Calu3 (cell line): ENCODE results near the gene EIF4G2. TPM values are rescaled to one million over a fixed set of nuclear protein-coding genes. Genes with fewer than 3 reads are reported as not detected.

ENCODE experiments used
- BruUV-seq: library from RNA; stranded (reverse); fragments of 400-500 nt; replicated peaks from 2 replicates; lab custom pipeline; 2021; lab: Mats Ljungman, UMichigan
- CTCF ChIA-PET: fragments of 300-600 bp; sonication (Branson Sonifier 250); formaldehyde crosslinking; loops from one replicate; lab custom pipeline; 2022; ENCODE audit warnings: antibody characterized with exemption; lab: Charles Lee
- DNase-seq: peaks from one replicate; pipeline ENCODE4 v3.0.0; 2022
- H3K27ac Mint-ChIP-seq: one replicate; pipeline ENCODE4 v1.8.0; 2022; ENCODE audit warnings: mixed read lengths; ENCODE audit not compliant: unreplicated experiment
- H3K27me3 Mint-ChIP-seq: one replicate; pipeline ENCODE4 v1.8.0; 2022; ENCODE audit warnings: mixed read lengths; ENCODE audit not compliant: unreplicated experiment
- H3K36me3 Mint-ChIP-seq: one replicate; pipeline ENCODE4 v1.8.0; 2022; ENCODE audit warnings: mild to moderate bottlenecking, moderate library complexity, mixed read lengths; ENCODE audit not compliant: insufficient read depth, unreplicated experiment
- H3K4me1 Mint-ChIP-seq: one replicate; pipeline ENCODE4 v1.8.0; 2022; ENCODE audit warnings: mild to moderate bottlenecking, low read depth, mixed read lengths; ENCODE audit not compliant: unreplicated experiment
- H3K4me3 Mint-ChIP-seq: one replicate; pipeline ENCODE4 v1.8.0; 2022; ENCODE audit warnings: mild to moderate bottlenecking, low read depth, moderate library complexity, mixed read lengths; ENCODE audit not compliant: unreplicated experiment
- H3K9me3 Mint-ChIP-seq: one replicate; pipeline ENCODE4 v1.8.0; 2022; ENCODE audit warnings: low read depth, mixed read lengths; ENCODE audit not compliant: unreplicated experiment
- intact Hi-C: fragments of 100-400 bp; cut with micrococcal nuclease; formaldehyde crosslinking; loops from one replicate; pipeline ENCODE4 v1.10.0; 2022; ENCODE audit not compliant: unreplicated experiment
- total RNA-seq: library from RNA; stranded (reverse); gene quantifications from 2 replicates; pipeline ENCODE4 v1.2.3, GENCODE V29; 2022
- TF ChIP-seq, protein P1 (sequence below): fragments of 200-600 bp; IDR thresholded peaks from one replicate; pipeline ENCODE4 v1.8.0; 2022; ENCODE audit warnings: antibody characterized with exemption; ENCODE audit not compliant: unreplicated experiment

EIF4G2 gene
- total RNA-seq, 1 experiment from 2014 or later: 772 TPM

- CTCF ChIA-PET: no interaction called here
- no peaks in the 10 kb centered on the region for H3K9me3 Mint-ChIP-seq
- intact Hi-C loops: loop anchor here (5.0 kb wide), 3 partner anchors 237 to 1012 kb away; no protein-coding TSS in a partner anchor
- H3K4me3 Mint-ChIP-seq: no peak overlapping the region
- H3K27me3 Mint-ChIP-seq: no peaks in the 10 kb centered on the region
- no TSS peak for BruUV-seq
- no peak overlapping the region for H3K27ac Mint-ChIP-seq
- H3K4me1 Mint-ChIP-seq: no peaks in the 10 kb centered on the region
- no peak for DNase-seq
- TF ChIP-seq, protein P1, sequence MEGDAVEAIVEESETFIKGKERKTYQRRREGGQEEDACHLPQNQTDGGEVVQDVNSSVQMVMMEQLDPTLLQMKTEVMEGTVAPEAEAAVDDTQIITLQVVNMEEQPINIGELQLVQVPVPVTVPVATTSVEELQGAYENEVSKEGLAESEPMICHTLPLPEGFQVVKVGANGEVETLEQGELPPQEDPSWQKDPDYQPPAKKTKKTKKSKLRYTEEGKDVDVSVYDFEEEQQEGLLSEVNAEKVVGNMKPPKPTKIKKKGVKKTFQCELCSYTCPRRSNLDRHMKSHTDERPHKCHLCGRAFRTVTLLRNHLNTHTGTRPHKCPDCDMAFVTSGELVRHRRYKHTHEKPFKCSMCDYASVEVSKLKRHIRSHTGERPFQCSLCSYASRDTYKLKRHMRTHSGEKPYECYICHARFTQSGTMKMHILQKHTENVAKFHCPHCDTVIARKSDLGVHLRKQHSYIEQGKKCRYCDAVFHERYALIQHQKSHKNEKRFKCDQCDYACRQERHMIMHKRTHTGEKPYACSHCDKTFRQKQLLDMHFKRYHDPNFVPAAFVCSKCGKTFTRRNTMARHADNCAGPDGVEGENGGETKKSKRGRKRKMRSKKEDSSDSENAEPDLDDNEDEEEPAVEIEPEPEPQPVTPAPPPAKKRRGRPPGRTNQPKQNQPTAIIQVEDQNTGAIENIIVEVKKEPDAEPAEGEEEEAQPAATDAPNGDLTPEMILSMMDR: no peak
- H3K36me3 Mint-ChIP-seq: peaks cover 33% of the 10 kb centered on the region
Observed at GRCh38 chr11:10774811-10775210, 33.9 kb downstream of the EIF4G2 start.

DNA sequence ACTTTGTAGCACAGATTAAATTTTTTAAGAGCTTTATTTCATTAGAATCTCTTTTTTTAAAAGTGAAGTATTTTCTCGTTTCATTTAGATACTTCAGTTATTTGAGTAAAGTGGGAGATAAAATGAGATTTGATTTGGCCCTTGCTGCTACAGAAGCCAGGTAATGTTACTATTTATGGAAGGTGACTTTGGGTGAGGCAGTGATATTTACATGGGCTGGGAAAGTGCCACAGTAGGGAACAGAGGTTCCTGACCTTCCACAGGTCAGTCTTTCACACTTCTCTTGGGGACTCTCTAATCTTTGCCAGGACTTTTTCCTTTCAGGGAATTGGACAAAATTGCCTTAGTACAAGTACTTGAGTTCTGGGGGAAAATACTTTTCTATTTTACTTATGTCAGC is 37.3 kb downstream of the EIF4G2 start:
- intact Hi-C loops: loop anchor here (5.0 kb wide), 3 partner anchors 241 to 1016 kb away; no protein-coding TSS in a partner anchor
- BruUV-seq: no TSS peak
- no peaks in the 10 kb centered on the region for H3K9me3 Mint-ChIP-seq
- no peak overlapping the region for H3K4me3 Mint-ChIP-seq
- TF ChIP-seq, protein P1: no peak
- H3K36me3 Mint-ChIP-seq: peaks cover 27% of the 10 kb centered on the region
- H3K27ac Mint-ChIP-seq: no peak overlapping the region
- H3K4me1 Mint-ChIP-seq: no peaks in the 10 kb centered on the region
- CTCF ChIA-PET: interaction anchor here (0.9 kb wide), 1 partner anchor 38 kb away, joined by 7 read pairs; the partner anchor contains the start of gene EIF4G2
- DNase-seq: no peak
- no peaks in the 10 kb centered on the region for H3K27me3 Mint-ChIP-seq

DNA sequence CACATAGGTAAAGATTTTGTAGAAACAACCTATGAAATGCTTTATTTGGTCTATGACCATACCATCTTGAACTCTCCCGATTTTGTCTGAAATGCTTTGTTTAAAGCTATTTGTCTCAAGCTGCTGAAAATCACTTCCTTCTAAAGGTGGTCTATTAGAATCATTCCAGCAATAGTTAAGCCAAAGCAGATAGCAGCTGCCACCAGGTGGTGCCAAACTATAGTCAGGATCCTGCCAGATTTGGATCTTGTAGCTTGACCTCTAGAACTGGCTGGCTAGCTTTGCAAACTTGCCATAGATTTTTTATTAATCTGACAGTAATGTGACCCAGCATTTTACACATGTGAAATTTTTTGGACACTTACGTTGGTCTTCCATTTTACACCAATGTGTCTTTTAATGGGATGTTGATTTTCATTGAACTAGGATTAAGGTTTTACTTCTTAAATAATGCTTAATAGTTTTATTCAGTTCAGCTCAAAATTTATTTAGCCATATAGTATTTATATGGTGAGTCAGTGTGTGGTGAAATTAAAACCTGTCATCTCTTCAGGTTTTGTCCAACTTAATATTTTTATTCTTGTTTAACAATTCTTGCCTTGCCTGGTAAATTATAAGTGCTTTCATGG is 38.0 kb downstream of the EIF4G2 start:
- intact Hi-C loops: loop anchor here (5.0 kb wide), 3 partner anchors 242 to 1017 kb away; no protein-coding TSS in a partner anchor
- CTCF ChIA-PET: interaction anchor here (0.7 to 1.3 kb wide), 12 partner anchors 9 to 1017 kb away, joined by 3 to 9 read pairs (median 4); partner anchors contain the start of genes CTR9, EIF4G2 and ZBED5
- peak; percentile 67 for DNase-seq
- TF ChIP-seq, protein P1: peak; percentile 59
- H3K36me3 Mint-ChIP-seq: peaks cover 27% of the 10 kb centered on the region
- H3K27ac Mint-ChIP-seq: no peak overlapping the region
- no peaks in the 10 kb centered on the region for H3K9me3 Mint-ChIP-seq
- no peaks in the 10 kb centered on the region for H3K27me3 Mint-ChIP-seq
- H3K4me1 Mint-ChIP-seq: no peaks in the 10 kb centered on the region
- no TSS peak for BruUV-seq
- no peak overlapping the region for H3K4me3 Mint-ChIP-seq

- intact Hi-C loops: no loop called here
- DNase-seq: no peak
- no peak overlapping the region for H3K27ac Mint-ChIP-seq
- BruUV-seq: no TSS peak
- CTCF ChIA-PET: no interaction called here
- no peak overlapping the region for H3K4me3 Mint-ChIP-seq
- peaks cover 6% of the 10 kb centered on the region for H3K36me3 Mint-ChIP-seq
- no peaks in the 10 kb centered on the region for H3K4me1 Mint-ChIP-seq
- no peaks in the 10 kb centered on the region for H3K9me3 Mint-ChIP-seq
- TF ChIP-seq, protein P1: no peak
- no peaks in the 10 kb centered on the region for H3K27me3 Mint-ChIP-seq
Observed at GRCh38 chr11:10764412-10764811, 44.3 kb downstream of the EIF4G2 start.
